H1 (cell line): ENCODE measurements around the gene MYL3. TPM values are rescaled to one million over a fixed set of nuclear protein-coding genes. Genes with fewer than 3 reads are reported as not detected.

Source experiments
- CBX5 ChIP-seq: fragments of 300-800, 300-1000 bp; sonication (generic); IDR thresholded peaks from 2 replicates; pipeline ENCODE4 v1.7.1; 2016; ENCODE audit warnings: antibody characterized with exemption, low read length, low read depth
- CHD2 ChIP-seq: IDR thresholded peaks from 2 replicates; pipeline ENCODE4 v1.6.1; 2012; ENCODE audit warnings: low read length, improper control_type of control experiment
- EP300 ChIP-seq, 2 experiments: IDR thresholded peaks; 1 replicate in 1 of 2; 2 replicates in 1 of 2; pipeline ENCODE4 v1.6.1; 2011 to 2012; ENCODE audit warnings: low read depth in 2 of 2, low read length in 2 of 2, mild to moderate bottlenecking in 2 of 2, borderline replicate concordance in 1 of 2, inconsistent platforms in 1 of 2, moderate library complexity in 1 of 2
- TCF12 ChIP-seq: IDR thresholded peaks from 2 replicates; pipeline ENCODE4 v1.6.1; 2011; ENCODE audit warnings: low read depth, mild to moderate bottlenecking, low read length
- ZNF274 ChIP-seq: IDR thresholded peaks from 2 replicates; pipeline ENCODE4 v1.7.0; 2012; ENCODE audit warnings: low read length, borderline replicate concordance; ENCODE audit errors: extremely low read depth
- polyA plus RNA-seq, 7 experiments: library from polyadenylated mRNA; depleted of rRNA in 3 of 7; stranded (reverse) in 5 of 7; unstranded in 2 of 7; fragments of >200 nt in 5 of 7; fragments of 200-250 nt in 2 of 7; gene quantifications; 1 replicate in 5 of 7; 2 replicates in 1 of 7; 4 replicates in 1 of 7; pipeline versions ENCODE4 v1.2.1 to v1.2.3, GENCODE V29; 2011 to 2013; ENCODE audit warnings: missing spikeins in 2 of 7, mixed read lengths in 2 of 7
- total RNA-seq: library from RNA; stranded (reverse); fragmentation: NEBNext Ultra II Directional; extraction: Animal tissue kit (Norgen Biotek cat#: 25700); gene quantifications from 2 replicates; pipeline ENCODE4 v1.2.1, GENCODE V29; 2021
- TF ChIP-seq, protein P1 (sequence below): IDR thresholded peaks from 2 replicates; pipeline ENCODE4 v1.6.1; 2011; ENCODE audit warnings: low read length, improper control_type of control experiment
- TF ChIP-seq, protein P2 (sequence below): IDR thresholded peaks from 2 replicates; pipeline ENCODE4 v1.6.1; 2011; ENCODE audit warnings: low read depth, mild to moderate bottlenecking, low read length; ENCODE audit not compliant: insufficient read depth

MYL3 gene
- total and polyA plus RNA-seq, 2 of the 8 experiments (the other 6 are each of a cell fraction or from before 2014, with no cell fraction given): 0.06 TPM; not detected in 1

DNA sequence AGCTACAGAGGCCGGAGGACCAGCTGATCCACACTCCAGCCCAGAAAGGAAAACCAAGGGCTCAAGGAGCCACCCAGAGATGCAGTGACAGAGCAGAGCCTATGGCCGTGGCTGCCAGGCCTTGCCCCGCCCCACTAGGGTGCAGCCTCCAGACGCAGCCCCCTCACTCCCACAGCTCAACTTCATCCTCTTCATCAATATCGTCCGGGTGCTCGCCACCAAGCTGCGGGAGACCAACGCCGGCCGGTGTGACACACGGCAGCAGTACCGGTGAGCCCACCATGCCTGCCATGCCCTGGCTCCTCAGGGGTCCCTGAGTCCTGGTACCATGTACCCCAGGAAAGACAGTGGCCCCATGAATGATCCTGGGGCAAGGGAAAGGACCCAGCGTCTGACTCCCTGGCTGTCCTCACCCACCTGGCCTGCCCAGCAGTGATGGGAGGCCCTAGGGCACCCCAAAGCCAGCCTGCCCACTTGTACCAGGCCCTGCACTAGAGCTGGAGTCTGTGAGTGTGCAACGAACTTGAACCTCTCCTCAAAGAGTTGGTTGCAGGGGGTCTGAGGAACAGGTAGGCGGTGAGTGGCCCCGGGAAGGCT is 38.4 kb upstream of the MYL3 start (continued):
- TF ChIP-seq, protein P1, sequence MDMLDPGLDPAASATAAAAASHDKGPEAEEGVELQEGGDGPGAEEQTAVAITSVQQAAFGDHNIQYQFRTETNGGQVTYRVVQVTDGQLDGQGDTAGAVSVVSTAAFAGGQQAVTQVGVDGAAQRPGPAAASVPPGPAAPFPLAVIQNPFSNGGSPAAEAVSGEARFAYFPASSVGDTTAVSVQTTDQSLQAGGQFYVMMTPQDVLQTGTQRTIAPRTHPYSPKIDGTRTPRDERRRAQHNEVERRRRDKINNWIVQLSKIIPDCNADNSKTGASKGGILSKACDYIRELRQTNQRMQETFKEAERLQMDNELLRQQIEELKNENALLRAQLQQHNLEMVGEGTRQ: no peak
- TF ChIP-seq ZNF274 (no peak), EP300 (IDR thresholded peaks at IDR 0.05; ENCODE audit: borderline replicate concordance in 1 of 2, low read depth in 2 of 2, low read length in 2 of 2) (no peak), TCF12 (no peak), CBX5 (no peak), CHD2 (no peak)
- TF ChIP-seq, protein P2, sequence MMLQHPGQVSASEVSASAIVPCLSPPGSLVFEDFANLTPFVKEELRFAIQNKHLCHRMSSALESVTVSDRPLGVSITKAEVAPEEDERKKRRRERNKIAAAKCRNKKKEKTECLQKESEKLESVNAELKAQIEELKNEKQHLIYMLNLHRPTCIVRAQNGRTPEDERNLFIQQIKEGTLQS: no peak
